ENCODE results near the gene GABRR1.

The GABRR1 gene

DNA sequence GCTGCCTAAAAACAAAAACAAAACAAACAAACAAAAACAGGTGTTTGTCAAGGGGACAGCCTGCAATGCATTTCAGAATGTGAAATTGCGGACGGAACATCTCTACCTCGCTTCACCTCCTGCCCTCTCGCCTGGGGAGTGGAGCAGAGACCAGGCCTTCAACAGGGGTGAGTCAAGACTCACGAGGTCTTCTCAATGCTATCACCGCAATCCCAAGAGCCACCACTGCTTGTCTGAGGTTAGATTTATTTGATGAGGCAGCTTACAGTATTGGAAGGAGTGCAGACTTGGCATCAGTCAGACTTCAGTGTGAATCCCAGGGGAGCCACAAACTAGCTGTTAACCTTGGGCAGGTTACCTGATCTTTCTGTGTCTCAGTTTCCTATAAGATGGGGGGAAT is 7.7 kb downstream of the GABRR1 start:
- in situ Hi-C loops (cut with MboI; ENCODE audit: low pct_unique_long_range_greater_than_20kb, low sequenced_read_pairs, unreplicated experiment) = no loop called here
- TF ChIP-seq, protein P1, sequence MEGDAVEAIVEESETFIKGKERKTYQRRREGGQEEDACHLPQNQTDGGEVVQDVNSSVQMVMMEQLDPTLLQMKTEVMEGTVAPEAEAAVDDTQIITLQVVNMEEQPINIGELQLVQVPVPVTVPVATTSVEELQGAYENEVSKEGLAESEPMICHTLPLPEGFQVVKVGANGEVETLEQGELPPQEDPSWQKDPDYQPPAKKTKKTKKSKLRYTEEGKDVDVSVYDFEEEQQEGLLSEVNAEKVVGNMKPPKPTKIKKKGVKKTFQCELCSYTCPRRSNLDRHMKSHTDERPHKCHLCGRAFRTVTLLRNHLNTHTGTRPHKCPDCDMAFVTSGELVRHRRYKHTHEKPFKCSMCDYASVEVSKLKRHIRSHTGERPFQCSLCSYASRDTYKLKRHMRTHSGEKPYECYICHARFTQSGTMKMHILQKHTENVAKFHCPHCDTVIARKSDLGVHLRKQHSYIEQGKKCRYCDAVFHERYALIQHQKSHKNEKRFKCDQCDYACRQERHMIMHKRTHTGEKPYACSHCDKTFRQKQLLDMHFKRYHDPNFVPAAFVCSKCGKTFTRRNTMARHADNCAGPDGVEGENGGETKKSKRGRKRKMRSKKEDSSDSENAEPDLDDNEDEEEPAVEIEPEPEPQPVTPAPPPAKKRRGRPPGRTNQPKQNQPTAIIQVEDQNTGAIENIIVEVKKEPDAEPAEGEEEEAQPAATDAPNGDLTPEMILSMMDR (IDR thresholded peaks at IDR 0.05; ENCODE audit: extremely low read depth, insufficient read depth, missing control alignments) = no peak
- DNase-seq (ENCODE audit: low spot score) = no peak

DNA sequence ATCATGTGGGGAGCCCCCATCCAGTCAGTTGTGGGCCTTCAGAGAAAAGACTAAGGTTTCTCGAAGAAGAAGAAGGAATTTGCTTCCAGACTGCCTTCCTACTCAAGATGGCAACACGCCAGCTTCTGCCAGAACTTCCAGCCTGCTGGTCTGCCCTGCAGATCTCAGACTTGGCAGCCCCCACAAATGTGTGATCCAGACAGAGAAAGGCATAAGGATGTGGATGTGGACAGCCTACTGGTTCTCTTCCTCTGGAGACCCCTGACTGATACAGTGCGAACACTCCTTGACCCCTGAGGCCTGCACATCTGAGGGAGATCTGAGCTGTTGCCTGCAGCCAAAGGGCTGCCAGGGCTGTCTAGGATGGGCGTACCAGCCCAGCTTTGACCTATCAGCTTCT is 8.6 kb downstream of the GABRR1 start:
- in situ Hi-C loops (cut with MboI; ENCODE audit: low pct_unique_long_range_greater_than_20kb, low sequenced_read_pairs, unreplicated experiment) = no loop called here
- no peak for DNase-seq (ENCODE audit: low spot score)

DNA sequence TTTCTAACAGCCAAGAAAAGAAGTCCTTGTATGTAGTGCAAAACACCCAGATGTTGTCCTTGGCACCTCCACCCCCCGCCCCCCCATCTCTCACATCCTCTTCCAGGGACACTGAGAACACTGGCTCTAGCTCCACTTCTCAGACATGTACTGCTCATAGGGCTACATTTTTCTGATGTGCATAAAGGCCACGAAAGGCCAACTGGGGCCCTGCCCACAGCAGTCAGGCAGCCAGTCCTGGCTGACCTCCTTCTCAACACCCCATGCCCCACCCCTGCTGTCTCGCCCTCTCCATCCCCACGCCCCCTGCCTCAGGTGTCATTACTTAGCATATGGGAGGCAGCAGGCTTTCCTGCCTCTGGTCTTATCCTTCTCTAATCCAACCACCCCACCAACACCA is 11.3 kb downstream of the GABRR1 start:
- no peak for DNase-seq (ENCODE audit: low spot score)
- in situ Hi-C loops (cut with MboI; ENCODE audit: low pct_unique_long_range_greater_than_20kb, low sequenced_read_pairs, unreplicated experiment) = no loop called here
- TF ChIP-seq, protein P1 (IDR thresholded peaks at IDR 0.05; ENCODE audit: extremely low read depth, insufficient read depth, missing control alignments) = no peak

More for the DNA sequence above, 8.6 kb downstream of the GABRR1 start:
- TF ChIP-seq, protein P1 (IDR thresholded peaks at IDR 0.05; ENCODE audit: extremely low read depth, insufficient read depth, missing control alignments) = no peak

DNA sequence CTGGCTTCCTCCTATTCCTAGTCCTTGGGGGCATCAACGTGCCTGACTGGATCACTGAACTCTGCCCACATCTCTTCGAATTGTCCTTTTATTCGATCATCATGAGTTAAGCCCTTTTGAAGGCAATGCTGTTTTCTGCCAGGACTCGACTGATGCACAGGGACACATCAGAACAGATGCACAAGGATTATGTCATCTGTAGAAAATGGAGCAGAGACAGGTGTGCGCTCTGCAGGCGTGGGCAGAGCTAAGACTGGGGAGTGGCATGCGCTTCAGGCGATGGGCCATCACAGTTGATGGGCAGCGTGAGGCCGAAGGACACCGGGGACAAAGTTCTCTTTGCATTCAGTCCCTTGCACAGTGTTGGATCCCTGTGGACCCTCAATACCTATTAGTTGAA is 13.1 kb downstream of the GABRR1 start:
- in situ Hi-C loops (cut with MboI; ENCODE audit: low pct_unique_long_range_greater_than_20kb, low sequenced_read_pairs, unreplicated experiment) = no loop called here
- no peak for DNase-seq (ENCODE audit: low spot score)
- TF ChIP-seq, protein P1 (IDR thresholded peaks at IDR 0.05; ENCODE audit: extremely low read depth, insufficient read depth, missing control alignments) = no peak

DNA sequence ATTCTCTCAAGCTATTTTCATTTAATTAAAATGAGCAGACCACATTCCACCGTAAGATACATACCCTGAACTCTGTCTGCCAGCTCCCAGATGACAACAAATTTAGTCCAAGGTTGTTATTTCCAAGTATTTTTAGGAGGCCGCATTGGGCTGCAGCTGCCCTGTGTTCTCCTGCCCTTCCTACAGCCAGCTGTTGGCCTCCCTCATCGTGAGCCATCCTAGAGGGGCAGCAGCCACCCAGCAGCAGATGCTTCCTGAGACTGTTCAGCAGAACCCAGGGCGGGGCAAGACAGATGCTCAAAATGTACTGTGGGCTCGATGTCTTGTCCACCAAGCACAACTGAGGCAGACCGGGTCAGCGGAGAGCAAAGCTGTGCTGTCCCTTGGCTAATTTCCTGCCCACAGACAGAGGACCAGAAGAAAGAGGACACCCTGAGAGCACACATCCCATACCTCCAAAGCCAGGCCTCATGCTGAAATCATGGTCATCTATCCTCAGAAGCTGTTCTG is 16.4 kb downstream of the GABRR1 start:
- in situ Hi-C loops (cut with MboI; ENCODE audit: low pct_unique_long_range_greater_than_20kb, low sequenced_read_pairs, unreplicated experiment) = no loop called here
- DNase-seq (ENCODE audit: low spot score) = no peak
- TF ChIP-seq, protein P1 (IDR thresholded peaks at IDR 0.05; ENCODE audit: extremely low read depth, insufficient read depth, missing control alignments) = no peak

DNA sequence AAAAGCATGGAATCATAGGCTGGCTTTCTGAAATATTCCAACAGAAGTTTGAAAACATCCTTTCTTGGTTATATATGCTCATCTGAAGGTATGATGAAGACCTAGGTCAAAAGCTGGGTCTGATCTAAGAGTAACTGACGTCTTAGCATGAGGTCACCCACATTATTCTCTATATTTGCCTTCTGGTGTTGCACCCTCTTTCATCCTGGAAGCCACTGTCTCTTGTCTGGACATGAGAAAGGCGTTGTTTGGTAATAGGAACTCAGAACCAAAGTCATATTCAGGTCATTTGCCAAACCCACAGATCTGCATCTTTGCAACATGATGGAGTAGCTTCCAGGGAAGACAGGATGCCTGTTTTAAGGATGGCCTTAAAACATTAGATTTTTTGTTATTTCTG is 17.6 kb downstream of the GABRR1 start:
- in situ Hi-C loops (cut with MboI; ENCODE audit: low pct_unique_long_range_greater_than_20kb, low sequenced_read_pairs, unreplicated experiment) = no loop called here
- DNase-seq (ENCODE audit: low spot score) = no peak
- TF ChIP-seq, protein P1 (IDR thresholded peaks at IDR 0.05; ENCODE audit: extremely low read depth, insufficient read depth, missing control alignments) = no peak

DNA sequence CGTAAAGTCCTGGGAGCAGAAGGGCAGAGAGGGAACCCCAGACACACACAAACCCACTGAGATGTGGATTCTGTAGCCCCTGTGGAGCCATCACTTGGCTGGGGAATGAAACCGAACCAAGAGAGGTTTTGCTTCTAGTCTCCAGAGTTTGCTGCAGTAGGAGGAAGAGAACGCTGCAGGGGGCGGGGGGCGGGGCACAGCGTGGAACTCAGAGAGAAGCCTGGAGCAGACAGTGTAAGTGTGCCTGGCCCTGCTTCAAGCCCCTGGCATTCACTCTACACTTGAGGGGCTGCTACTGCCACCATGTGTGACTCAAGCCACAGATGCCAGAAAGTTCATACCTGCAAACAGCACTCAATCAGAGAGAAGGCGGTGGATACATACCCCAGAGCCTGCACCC is 18.9 kb downstream of the GABRR1 start:
- no peak for DNase-seq (ENCODE audit: low spot score)
- TF ChIP-seq, protein P1 (IDR thresholded peaks at IDR 0.05; ENCODE audit: extremely low read depth, insufficient read depth, missing control alignments) = no peak
- in situ Hi-C loops (cut with MboI; ENCODE audit: low pct_unique_long_range_greater_than_20kb, low sequenced_read_pairs, unreplicated experiment) = no loop called here

Measured in GM13977 (cell line).